Neural cell (in vitro differentiated cells): ENCODE results near the gene CCDC63.

ENCODE experiments used
- CTCF ChIP-seq: fragments of 450-650 bp; IDR thresholded peaks from 2 replicates; pipeline ENCODE4 v1.5.1; 2014; ENCODE audit warnings: antibody characterized with exemption, mild to moderate bottlenecking, moderate library complexity; ENCODE audit not compliant: poor library complexity, severe bottlenecking
- EP300 ChIP-seq: fragments of 450-650 bp; conservative IDR thresholded peaks from 2 replicates; pipeline ENCODE4 v1.6.1; 2014; ENCODE audit warnings: antibody characterized with exemption, mild to moderate bottlenecking, moderate library complexity; ENCODE audit not compliant: poor library complexity, severe bottlenecking
- EZH2 ChIP-seq: fragments of 200-600, 300-800 bp; shearing (Covaris generic), sonication (generic); IDR thresholded peaks from 2 replicates; pipeline ENCODE4 v1.6.1; 2014; ENCODE audit warnings: antibody characterized with exemption, low read length, borderline replicate concordance, mild to moderate bottlenecking; ENCODE audit not compliant: insufficient read depth, poor library complexity, severe bottlenecking
- MXI1 ChIP-seq: fragments of 450-650 bp; conservative IDR thresholded peaks from 2 replicates; pipeline ENCODE4 v1.6.1; 2014; ENCODE audit warnings: antibody characterized with exemption, mild to moderate bottlenecking; ENCODE audit not compliant: poor library complexity, severe bottlenecking
- POLR2AphosphoS5 ChIP-seq: IDR thresholded peaks from 2 replicates; pipeline ENCODE4 v1.6.1; 2012
- REST ChIP-seq: IDR thresholded peaks from 2 replicates; pipeline ENCODE4 v1.6.1; 2012; ENCODE audit warnings: borderline replicate concordance
- SMC3 ChIP-seq: fragments of 450-650 bp; conservative IDR thresholded peaks from 2 replicates; pipeline ENCODE4 v1.6.1; 2014; ENCODE audit warnings: antibody characterized with exemption, mild to moderate bottlenecking, moderate library complexity; ENCODE audit not compliant: poor library complexity
- TAF1 ChIP-seq: IDR thresholded peaks from 2 replicates; pipeline ENCODE4 v1.6.1; 2012; ENCODE audit warnings: low read depth

- TF ChIP-seq CTCF = no peak
- TF ChIP-seq MXI1 = no peak
- TF ChIP-seq EZH2 = no peak
- TF ChIP-seq POLR2AphosphoS5 = no peak
- no peak for TF ChIP-seq TAF1
- TF ChIP-seq REST = no peak
- TF ChIP-seq SMC3 = no peak
- TF ChIP-seq EP300 = no peak
Observed at GRCh38 chr12:110804406-110804805, 42.4 kb upstream of the CCDC63 start.
